WERI-Rb-1 (cell line): ENCODE measurements around the gene LRP2.
A peak's percentile ranks its signal among the peaks of the same experiment; 100 is the strongest.

Experiments used
- DNase-seq: peaks from one replicate; pipeline ENCODE4 v3.0.0-alpha.2; 2020
- H3K27ac ChIP-seq: fragments of 250-450 bp; sonication (Bioruptor Pico); 2 replicates; pipeline ENCODE4 v1.5.1; 2020; ENCODE audit warnings: mild to moderate bottlenecking, moderate library complexity
- H3K27me3 ChIP-seq: fragments of 250-450 bp; sonication (Bioruptor Pico); 2 replicates; pipeline ENCODE4 v1.5.1; 2021; ENCODE audit warnings: mild to moderate bottlenecking, low read depth, moderate library complexity; ENCODE audit not compliant: insufficient read depth, severe bottlenecking
- H3K36me3 ChIP-seq: fragments of 250-450 bp; sonication (Bioruptor Pico); 2 replicates; pipeline ENCODE4 v1.5.1; 2020; ENCODE audit warnings: mild to moderate bottlenecking, moderate library complexity
- H3K4me3 ChIP-seq: 2 replicates; pipeline ENCODE4 v1.5.1; 2011; ENCODE audit warnings: low read depth, mild to moderate bottlenecking, control low read depth, low read length
- H3K9me3 ChIP-seq: fragments of 250-450 bp; sonication (Bioruptor Pico); 2 replicates; pipeline ENCODE4 v1.5.1; 2021; ENCODE audit warnings: mild to moderate bottlenecking, moderate library complexity; ENCODE audit not compliant: severe bottlenecking
- CTCF ChIP-seq: IDR thresholded peaks from 2 replicates; pipeline ENCODE4 v1.5.1; 2011; ENCODE audit warnings: low read depth, mild to moderate bottlenecking, control low read depth, inconsistent platforms, low read length

LRP2 gene

GRCh38 chr2:169114056-169114455, 248.3 kb downstream of the LRP2 start:
- Histone ChIP-seq H3K4me3 (no peak overlapping the region), H3K27me3 (peaks cover 36% of the 10 kb centered on the region), H3K27ac (no peak overlapping the region), H3K9me3 (no peaks in the 10 kb centered on the region), H3K36me3 (no peaks in the 10 kb centered on the region)
- TF ChIP-seq CTCF: no peak
- no peak for DNase-seq

- H3K36me3 ChIP-seq: no peaks in the 10 kb centered on the region
- TF ChIP-seq CTCF: no peak
- H3K4me3 ChIP-seq: no peak overlapping the region
- H3K9me3 ChIP-seq: no peaks in the 10 kb centered on the region
- H3K27me3 ChIP-seq: peaks cover 41% of the 10 kb centered on the region
- H3K27ac ChIP-seq: no peak overlapping the region
- DNase-seq: no peak
These were observed 249.5 kb downstream of the LRP2 start for GRCh38 chr2:169112841-169113240.

GRCh38 chr2:169110916-169111315, 251.4 kb downstream of the LRP2 start:
- Histone ChIP-seq H3K27ac (no peak overlapping the region), H3K4me3 (no peak overlapping the region), H3K27me3 (peaks cover 43% of the 10 kb centered on the region), H3K9me3 (no peaks in the 10 kb centered on the region), H3K36me3 (no peaks in the 10 kb centered on the region)
- no peak for TF ChIP-seq CTCF
- no peak for DNase-seq

- no peak overlapping the region for H3K27ac ChIP-seq
These were observed 251.9 kb downstream of the LRP2 start for GRCh38 chr2:169110419-169110818.

GRCh38 chr2:169109502-169110409, 252.6 kb downstream of the LRP2 start:
- Histone ChIP-seq H3K4me3 (no peak overlapping the region; the same call in 1 of the 2 replicates), H3K36me3 (no peaks in the 10 kb centered on the region), H3K27me3 (peaks cover 43% of the 10 kb centered on the region), H3K9me3 (no peaks in the 10 kb centered on the region), H3K27ac (no peak overlapping the region)
- DNase-seq: peak; percentile 72
- TF ChIP-seq CTCF: peak; percentile 75

More at GRCh38 chr2:169110419-169110818, 251.9 kb downstream of the LRP2 start:
- TF ChIP-seq CTCF: no peak
- Histone ChIP-seq H3K27me3 (peaks cover 43% of the 10 kb centered on the region), H3K4me3 (no peak overlapping the region), H3K36me3 (no peaks in the 10 kb centered on the region), H3K9me3 (no peaks in the 10 kb centered on the region)
- DNase-seq: no peak
